ENCODE data around the gene SPNS3.

The SPNS3 gene

GRCh38 chr17:4389079-4389478, 44.7 kb upstream of the SPNS3 start:
- TF ChIP-seq CTCF (IDR thresholded peaks at IDR 0.05; ENCODE audit: low read depth, low read length, poor library complexity, severe bottlenecking) (no peak), EZH2phosphoT487 (IDR thresholded peaks at IDR 0.05; ENCODE audit: borderline replicate concordance, low read length) (no peak)
- Histone ChIP-seq H3F3A (ENCODE audit: control insufficient read depth, insufficient read depth) (peaks cover 18% of the 10 kb centered on the region), H3K9me2 (replicated peaks; ENCODE audit: control insufficient read depth, low read length) (no peaks in the 10 kb centered on the region), H3K79me2 (ENCODE audit: control insufficient read depth, low read length) (no peaks in the 10 kb centered on the region), H3K27ac (ENCODE audit: low read depth, low read length) (peak overlapping the region; percentile 25), H3K4me1 (ENCODE audit: control insufficient read depth, low read length) (peaks cover 54% of the 10 kb centered on the region), H3K4me2 (ENCODE audit: low read length) (peak overlapping the region; percentile 40), H3K27me3 (ENCODE audit: control insufficient read depth, low read length) (no peaks in the 10 kb centered on the region), H4K20me1 (ENCODE audit: control insufficient read depth, insufficient read depth, low read depth, low read length) (no peaks in the 10 kb centered on the region), H3K9me3 (ENCODE audit: control insufficient read depth, insufficient read depth, low read length) (no peaks in the 10 kb centered on the region), H3K36me3 (ENCODE audit: control insufficient read depth, low read length) (no peaks in the 10 kb centered on the region), H3K4me3 (ENCODE audit: low read length) (peak overlapping the region; percentile 4; the same call in 1 of the 2 replicates)

- H3K79me2 ChIP-seq (ENCODE audit: control insufficient read depth, low read length) = peaks cover 3% of the 10 kb centered on the region; the same call in 1 of the 2 replicates
- no peaks in the 10 kb centered on the region for H4K20me1 ChIP-seq (ENCODE audit: control insufficient read depth, insufficient read depth, low read depth, low read length)
- H3K36me3 ChIP-seq (ENCODE audit: control insufficient read depth, low read length) = peaks cover 3% of the 10 kb centered on the region; the same call in 1 of the 2 replicates
- H3K4me2 ChIP-seq (ENCODE audit: low read length) = peak overlapping the region; percentile 80
- TF ChIP-seq CTCF (IDR thresholded peaks at IDR 0.05; ENCODE audit: low read depth, low read length, poor library complexity, severe bottlenecking) (no peak), EZH2phosphoT487 (IDR thresholded peaks at IDR 0.05; ENCODE audit: borderline replicate concordance, low read length) (no peak)
- H3K9me3 ChIP-seq (ENCODE audit: control insufficient read depth, insufficient read depth, low read length) = no peaks in the 10 kb centered on the region
- H3K4me3 ChIP-seq (ENCODE audit: low read length) = peak overlapping the region; percentile 70
- peak overlapping the region; percentile 99 for H3K27ac ChIP-seq (ENCODE audit: low read depth, low read length)
- peaks cover 87% of the 10 kb centered on the region for H3K4me1 ChIP-seq (ENCODE audit: control insufficient read depth, low read length)
- H3F3A ChIP-seq (ENCODE audit: control insufficient read depth, insufficient read depth) = peaks cover 39% of the 10 kb centered on the region
- H3K27me3 ChIP-seq (ENCODE audit: control insufficient read depth, low read length) = no peaks in the 10 kb centered on the region
- H3K9me2 ChIP-seq (replicated peaks; ENCODE audit: control insufficient read depth, low read length) = no peaks in the 10 kb centered on the region
These were observed 39.9 kb upstream of the SPNS3 start for GRCh38 chr17:4393806-4394205.

GRCh38 chr17:4394208-4395110, 39.3 kb upstream of the SPNS3 start:
- H3K4me1 ChIP-seq (ENCODE audit: control insufficient read depth, low read length) = peaks cover 87% of the 10 kb centered on the region
- TF ChIP-seq EZH2phosphoT487 (IDR thresholded peaks at IDR 0.05; ENCODE audit: borderline replicate concordance, low read length) (no peak), CTCF (IDR thresholded peaks at IDR 0.05; ENCODE audit: low read depth, low read length, poor library complexity, severe bottlenecking) (no peak)
- no peaks in the 10 kb centered on the region for H3K9me2 ChIP-seq (replicated peaks; ENCODE audit: control insufficient read depth, low read length)
- peak overlapping the region; percentile 80 for H3K4me2 ChIP-seq (ENCODE audit: low read length)
- H3K27me3 ChIP-seq (ENCODE audit: control insufficient read depth, low read length) = no peaks in the 10 kb centered on the region
- no peaks in the 10 kb centered on the region for H3K9me3 ChIP-seq (ENCODE audit: control insufficient read depth, insufficient read depth, low read length)
- peaks cover 39% of the 10 kb centered on the region for H3F3A ChIP-seq (ENCODE audit: control insufficient read depth, insufficient read depth)
- peaks cover 3% of the 10 kb centered on the region; the same call in 1 of the 2 replicates for H3K79me2 ChIP-seq (ENCODE audit: control insufficient read depth, low read length)
- H3K27ac ChIP-seq (ENCODE audit: low read depth, low read length) = peak overlapping the region; percentile 99
- peaks cover 3% of the 10 kb centered on the region; the same call in 1 of the 2 replicates for H3K36me3 ChIP-seq (ENCODE audit: control insufficient read depth, low read length)
- peak overlapping the region; percentile 70 for H3K4me3 ChIP-seq (ENCODE audit: low read length)
- H4K20me1 ChIP-seq (ENCODE audit: control insufficient read depth, insufficient read depth, low read depth, low read length) = no peaks in the 10 kb centered on the region

All from DOHH2 (cell line).